Measurements from ENCODE around the gene FEZ2. TPM values are rescaled to one million over a fixed set of nuclear protein-coding genes. Genes with fewer than 3 reads are reported as not detected.
A peak's percentile ranks its signal among the peaks of the same experiment; 100 is the strongest.

FEZ2 gene
- total and polyA plus RNA-seq, 9 of the 15 experiments (the other 6 are each of a cell fraction or from before 2014, with no cell fraction given), result 9.9 to 35.5 (median 20.1) TPM

- TF ChIP-seq SNAPC5 (CRISPR knock-in tag; IDR thresholded peaks at IDR 0.05) (no peak), ZNF217 (CRISPR knock-in tag; IDR thresholded peaks at IDR 0.05) (no peak), KDM5B (IDR thresholded peaks at IDR 0.05; ENCODE audit: insufficient replicate concordance, low read depth, low read length) (peak; percentile 69), ZNF224 (CRISPR knock-in tag; IDR thresholded peaks at IDR 0.05) (no peak), MEIS2 (IDR thresholded peaks at IDR 0.05; ENCODE audit: partially characterized antibody) (peak; percentile 78), PHTF2 (CRISPR knock-in tag; IDR thresholded peaks at IDR 0.05) (no peak), ZNF282 (CRISPR knock-in tag; IDR thresholded peaks at IDR 0.05) (no peak), XRCC3 (IDR thresholded peaks at IDR 0.05) (no peak), FOXK2 (conservative IDR thresholded peaks at IDR 0.05 in 1 of 2, IDR thresholded peaks at IDR 0.05 in 1 of 2; ENCODE audit: low read depth in 2 of 2) (no peak), GATAD2B (IDR thresholded peaks at IDR 0.05; ENCODE audit: borderline replicate concordance) (no peak), ZNF133 (CRISPR knock-in tag; IDR thresholded peaks at IDR 0.05) (no peak), ZNF583 (CRISPR knock-in tag; IDR thresholded peaks at IDR 0.05) (no peak), OTX1 (CRISPR knock-in tag; IDR thresholded peaks at IDR 0.05) (no peak), TCFL5 (CRISPR knock-in tag; conservative IDR thresholded peaks at IDR 0.05) (no peak), KLF10 (CRISPR knock-in tag; IDR thresholded peaks at IDR 0.05) (no peak), FUS (optimal IDR thresholded peaks at IDR 0.05; ENCODE audit: low read depth, low read length) (no peak), HDAC1 (IDR thresholded peaks at IDR 0.05) (peak in 1 of 2 experiments; percentile 82; a peak in 2 of 4 replicates), PPARD (CRISPR knock-in tag; IDR thresholded peaks at IDR 0.05) (no peak), RBBP5 (IDR thresholded peaks at IDR 0.05; ENCODE audit: borderline replicate concordance, insufficient read depth, low read length, poor library complexity, severe bottlenecking) (peak; percentile 66), JUNB (CRISPR knock-in tag; conservative IDR thresholded peaks at IDR 0.05) (no peak)
- TF ChIP-seq, protein P1, sequence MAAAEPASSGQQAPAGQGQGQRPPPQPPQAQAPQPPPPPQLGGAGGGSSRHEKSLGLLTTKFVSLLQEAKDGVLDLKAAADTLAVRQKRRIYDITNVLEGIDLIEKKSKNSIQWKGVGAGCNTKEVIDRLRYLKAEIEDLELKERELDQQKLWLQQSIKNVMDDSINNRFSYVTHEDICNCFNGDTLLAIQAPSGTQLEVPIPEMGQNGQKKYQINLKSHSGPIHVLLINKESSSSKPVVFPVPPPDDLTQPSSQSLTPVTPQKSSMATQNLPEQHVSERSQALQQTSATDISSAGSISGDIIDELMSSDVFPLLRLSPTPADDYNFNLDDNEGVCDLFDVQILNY (CRISPR knock-in tag; IDR thresholded peaks at IDR 0.05), result no peak
- TF ChIP-seq, protein P2, sequence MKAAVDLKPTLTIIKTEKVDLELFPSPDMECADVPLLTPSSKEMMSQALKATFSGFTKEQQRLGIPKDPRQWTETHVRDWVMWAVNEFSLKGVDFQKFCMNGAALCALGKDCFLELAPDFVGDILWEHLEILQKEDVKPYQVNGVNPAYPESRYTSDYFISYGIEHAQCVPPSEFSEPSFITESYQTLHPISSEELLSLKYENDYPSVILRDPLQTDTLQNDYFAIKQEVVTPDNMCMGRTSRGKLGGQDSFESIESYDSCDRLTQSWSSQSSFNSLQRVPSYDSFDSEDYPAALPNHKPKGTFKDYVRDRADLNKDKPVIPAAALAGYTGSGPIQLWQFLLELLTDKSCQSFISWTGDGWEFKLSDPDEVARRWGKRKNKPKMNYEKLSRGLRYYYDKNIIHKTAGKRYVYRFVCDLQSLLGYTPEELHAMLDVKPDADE (conservative IDR thresholded peaks at IDR 0.05; ENCODE audit: control insufficient read depth, low read depth, low read length), result 0 out of 2 replicates have a peak, but pooled peaks have one; percentile 39
- TF ChIP-seq, protein P3, sequence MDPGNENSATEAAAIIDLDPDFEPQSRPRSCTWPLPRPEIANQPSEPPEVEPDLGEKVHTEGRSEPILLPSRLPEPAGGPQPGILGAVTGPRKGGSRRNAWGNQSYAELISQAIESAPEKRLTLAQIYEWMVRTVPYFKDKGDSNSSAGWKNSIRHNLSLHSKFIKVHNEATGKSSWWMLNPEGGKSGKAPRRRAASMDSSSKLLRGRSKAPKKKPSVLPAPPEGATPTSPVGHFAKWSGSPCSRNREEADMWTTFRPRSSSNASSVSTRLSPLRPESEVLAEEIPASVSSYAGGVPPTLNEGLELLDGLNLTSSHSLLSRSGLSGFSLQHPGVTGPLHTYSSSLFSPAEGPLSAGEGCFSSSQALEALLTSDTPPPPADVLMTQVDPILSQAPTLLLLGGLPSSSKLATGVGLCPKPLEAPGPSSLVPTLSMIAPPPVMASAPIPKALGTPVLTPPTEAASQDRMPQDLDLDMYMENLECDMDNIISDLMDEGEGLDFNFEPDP (CRISPR knock-in tag; IDR thresholded peaks at IDR 0.05), result no peak
- TF ChIP-seq, protein P4, sequence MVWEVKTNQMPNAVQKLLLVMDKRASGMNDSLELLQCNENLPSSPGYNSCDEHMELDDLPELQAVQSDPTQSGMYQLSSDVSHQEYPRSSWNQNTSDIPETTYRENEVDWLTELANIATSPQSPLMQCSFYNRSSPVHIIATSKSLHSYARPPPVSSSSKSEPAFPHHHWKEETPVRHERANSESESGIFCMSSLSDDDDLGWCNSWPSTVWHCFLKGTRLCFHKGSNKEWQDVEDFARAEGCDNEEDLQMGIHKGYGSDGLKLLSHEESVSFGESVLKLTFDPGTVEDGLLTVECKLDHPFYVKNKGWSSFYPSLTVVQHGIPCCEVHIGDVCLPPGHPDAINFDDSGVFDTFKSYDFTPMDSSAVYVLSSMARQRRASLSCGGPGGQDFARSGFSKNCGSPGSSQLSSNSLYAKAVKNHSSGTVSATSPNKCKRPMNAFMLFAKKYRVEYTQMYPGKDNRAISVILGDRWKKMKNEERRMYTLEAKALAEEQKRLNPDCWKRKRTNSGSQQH (CRISPR knock-in tag; IDR thresholded peaks at IDR 0.05), result 0 out of 2 replicates have a peak, but pooled peaks have one; percentile 41
These were observed at the start of gene FEZ2 (continued) for GRCh38 chr2:36597532-36598377.

Measured in K562 (cell line).